Esophagus muscularis mucosa (tissue), 3 donors: ENCODE results near the gene STK32B.

Experiments used
- POLR2A ChIP-seq: fragments of 450-650 bp; IDR thresholded peaks from one replicate; pipeline ENCODE4 v1.6.1; 2017; ENCODE audit warnings: antibody characterized with exemption, moderate library complexity, mild to moderate bottlenecking, low read depth
- TF ChIP-seq, protein P1 (sequence below), 3 experiments: fragments of 200-600 bp in 2 of 3; fragments of 450-650 bp in 1 of 3; sonication (generic) in 2 of 3; IDR thresholded peaks; one replicate each; pipeline ENCODE4 v1.5.1; 2017 to 2019; ENCODE audit warnings: antibody characterized with exemption in 3 of 3, mild to moderate bottlenecking in 2 of 3, moderate library complexity in 1 of 3

DNA sequence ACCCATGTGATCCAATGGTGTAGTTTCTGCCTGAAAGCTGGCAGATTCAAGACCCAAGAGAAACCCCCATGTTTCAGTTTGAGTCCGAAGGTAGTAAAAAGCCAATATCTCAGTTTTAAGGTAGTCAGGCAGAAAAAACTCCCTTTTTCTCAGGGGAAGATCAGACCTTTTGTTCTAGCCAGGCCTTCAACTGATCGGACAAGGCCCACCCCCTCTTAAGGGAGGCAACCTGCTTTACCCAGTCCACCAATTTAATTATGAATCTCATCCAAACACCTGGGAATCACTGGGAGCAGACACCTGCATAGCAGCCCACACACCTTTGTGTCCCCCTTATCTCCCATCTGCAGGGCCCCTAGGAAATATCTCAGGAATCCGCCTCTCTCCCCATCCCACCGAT lies 322.0 kb downstream of the STK32B start:
- TF ChIP-seq, protein P1, sequence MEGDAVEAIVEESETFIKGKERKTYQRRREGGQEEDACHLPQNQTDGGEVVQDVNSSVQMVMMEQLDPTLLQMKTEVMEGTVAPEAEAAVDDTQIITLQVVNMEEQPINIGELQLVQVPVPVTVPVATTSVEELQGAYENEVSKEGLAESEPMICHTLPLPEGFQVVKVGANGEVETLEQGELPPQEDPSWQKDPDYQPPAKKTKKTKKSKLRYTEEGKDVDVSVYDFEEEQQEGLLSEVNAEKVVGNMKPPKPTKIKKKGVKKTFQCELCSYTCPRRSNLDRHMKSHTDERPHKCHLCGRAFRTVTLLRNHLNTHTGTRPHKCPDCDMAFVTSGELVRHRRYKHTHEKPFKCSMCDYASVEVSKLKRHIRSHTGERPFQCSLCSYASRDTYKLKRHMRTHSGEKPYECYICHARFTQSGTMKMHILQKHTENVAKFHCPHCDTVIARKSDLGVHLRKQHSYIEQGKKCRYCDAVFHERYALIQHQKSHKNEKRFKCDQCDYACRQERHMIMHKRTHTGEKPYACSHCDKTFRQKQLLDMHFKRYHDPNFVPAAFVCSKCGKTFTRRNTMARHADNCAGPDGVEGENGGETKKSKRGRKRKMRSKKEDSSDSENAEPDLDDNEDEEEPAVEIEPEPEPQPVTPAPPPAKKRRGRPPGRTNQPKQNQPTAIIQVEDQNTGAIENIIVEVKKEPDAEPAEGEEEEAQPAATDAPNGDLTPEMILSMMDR (IDR thresholded peaks at IDR 0.05), result no peak
- no peak for TF ChIP-seq POLR2A
